ENCODE results near the gene GHRH. TPM values are rescaled to one million over a fixed set of nuclear protein-coding genes. Genes with fewer than 3 reads are reported as not detected.

The GHRH gene
- total and polyA plus RNA-seq, 2 of the 4 experiments (the other 2 are of a cell fraction), result not detected

GRCh38 chr20:37233548-37234253 is 27.9 kb downstream of the GHRH start:
- no peak overlapping the region for H3K14ac ChIP-seq (replicated peaks; ENCODE audit: low read depth, low read length)
- no peaks in the 10 kb centered on the region for H3K9me3 ChIP-seq (ENCODE audit: control insufficient read depth, insufficient read depth, low read length)
- peaks cover 73% of the 10 kb centered on the region for H3K36me3 ChIP-seq (ENCODE audit: control insufficient read depth, insufficient read depth, low read length)
- dilution Hi-C loops (cut with HindIII; ENCODE audit: low sequenced_read_pairs, unreplicated experiment), result no loop called here
- no peak overlapping the region for H4K91ac ChIP-seq (ENCODE audit: insufficient read depth, low read depth, low read length)
- TF ChIP-seq RAD21 (IDR thresholded peaks at IDR 0.05; ENCODE audit: low read length) (no peak), FOS (IDR thresholded peaks at IDR 0.05; ENCODE audit: low read depth, low read length) (no peak)
- no peak overlapping the region for H3K4ac ChIP-seq (ENCODE audit: low read depth, low read length)
- H4K20me1 ChIP-seq (ENCODE audit: insufficient read depth, low read length), result no peaks in the 10 kb centered on the region
- peaks cover 3% of the 10 kb centered on the region; the same call in 1 of the 2 replicates for H3K4me1 ChIP-seq (ENCODE audit: control insufficient read depth, insufficient read depth, low read length)
- POLR2A ChIA-PET (ENCODE audit: unreplicated experiment), result no interaction called here
- no peak overlapping the region for H4K5ac ChIP-seq (ENCODE audit: low read depth, low read length)
- no peak overlapping the region for H2AK9ac ChIP-seq (replicated peaks; ENCODE audit: low read depth, low read length, poor library complexity)
- no peak overlapping the region for H2AFZ ChIP-seq (replicated peaks; ENCODE audit: low read length, poor library complexity)
- H3K9me1 ChIP-seq (ENCODE audit: insufficient read depth, low read length), result peaks cover 4% of the 10 kb centered on the region
- H4K8ac ChIP-seq (ENCODE audit: low read depth in 2 of 2, low read length in 2 of 2), result no peak overlapping the region
- H3K18ac ChIP-seq (ENCODE audit: low read depth, low read length), result no peak overlapping the region
- ATAC-seq (ENCODE audit: low read depth) (no peak), DNase-seq (no peak)
- H3K27me3 ChIP-seq (ENCODE audit: control insufficient read depth, insufficient read depth, low read length), result no peaks in the 10 kb centered on the region
- H2BK5ac ChIP-seq (ENCODE audit: low read depth, low read length, poor library complexity, severe bottlenecking), result no peak overlapping the region
- H2BK120ac ChIP-seq (ENCODE audit: low read depth, low read length), result no peak overlapping the region
- peaks cover 0 to 8% of the 10 kb centered on the region in 2 experiments; a peak in 1 of 4 replicates for H3K79me1 ChIP-seq (ENCODE audit: low read depth in 1 of 2, low read length in 2 of 2)
- no peak overlapping the region for H3K23ac ChIP-seq (ENCODE audit: low read depth, low read length)
- no TSS peak for BruUV-seq (replicated peaks)
- no peak overlapping the region for H2BK15ac ChIP-seq (ENCODE audit: low read depth, low read length)
- H3K27ac ChIP-seq (ENCODE audit: insufficient read depth, low read length), result no peak overlapping the region
- WGBS, 2 experiments (ENCODE audit: extremely low coverage in 2 of 2, insufficient read length in 1 of 2), result 100% methylated on average over 4 of the region's 10 CpGs; no CpG with 5 or more reads in 1 of the 2 experiments
- no peak overlapping the region for H3K4me2 ChIP-seq (ENCODE audit: low read depth, low read length)
- no peak overlapping the region for H3K4me3 ChIP-seq (ENCODE audit: insufficient read depth, low read depth, low read length)
- in situ Hi-C loops (cut with MboI; ENCODE audit: low sequenced_read_pairs), result no loop called here
- H3K56ac ChIP-seq (ENCODE audit: extremely low read depth, insufficient read depth, low read length), result no peak overlapping the region
- no peak overlapping the region for H2BK20ac ChIP-seq (ENCODE audit: low read depth, low read length)
- no peak overlapping the region for H3K9ac ChIP-seq (ENCODE audit: low read depth, low read length)
- H2AK5ac ChIP-seq (ENCODE audit: low read depth, low read length), result no peak overlapping the region
- intact Hi-C loops (cut with micrococcal nuclease), result no loop called here
- CTCF ChIA-PET, result interaction anchor here (0.6 kb wide), 1 partner anchor 735 kb away, joined by 3 read pairs; no protein-coding TSS in a partner anchor

Data from IMR-90 (cell line).